ENCODE measurements around the gene ACTN1.

DNA sequence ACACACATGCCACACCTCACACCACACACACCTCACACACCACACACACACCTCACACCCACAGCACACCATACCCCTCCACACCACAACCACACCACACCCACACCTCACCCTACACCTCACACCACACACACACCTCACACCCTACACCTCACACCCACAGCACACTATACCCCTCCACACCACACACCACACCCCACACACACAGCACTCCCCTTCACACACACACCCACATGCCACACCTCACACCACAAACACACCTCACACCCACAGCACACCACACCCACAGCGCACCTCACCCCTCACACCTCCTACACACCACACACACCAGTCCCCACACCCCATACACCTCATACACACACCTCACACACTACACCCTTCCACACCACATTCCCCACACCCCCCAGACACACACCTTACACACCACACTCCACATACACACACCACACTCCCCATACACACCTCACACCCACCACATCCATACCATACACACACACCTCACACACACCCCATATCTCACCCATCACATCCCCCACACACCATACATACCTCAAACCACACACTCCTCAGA lies 80.0 kb downstream of the ACTN1 start:
- TF ChIP-seq, protein P1, sequence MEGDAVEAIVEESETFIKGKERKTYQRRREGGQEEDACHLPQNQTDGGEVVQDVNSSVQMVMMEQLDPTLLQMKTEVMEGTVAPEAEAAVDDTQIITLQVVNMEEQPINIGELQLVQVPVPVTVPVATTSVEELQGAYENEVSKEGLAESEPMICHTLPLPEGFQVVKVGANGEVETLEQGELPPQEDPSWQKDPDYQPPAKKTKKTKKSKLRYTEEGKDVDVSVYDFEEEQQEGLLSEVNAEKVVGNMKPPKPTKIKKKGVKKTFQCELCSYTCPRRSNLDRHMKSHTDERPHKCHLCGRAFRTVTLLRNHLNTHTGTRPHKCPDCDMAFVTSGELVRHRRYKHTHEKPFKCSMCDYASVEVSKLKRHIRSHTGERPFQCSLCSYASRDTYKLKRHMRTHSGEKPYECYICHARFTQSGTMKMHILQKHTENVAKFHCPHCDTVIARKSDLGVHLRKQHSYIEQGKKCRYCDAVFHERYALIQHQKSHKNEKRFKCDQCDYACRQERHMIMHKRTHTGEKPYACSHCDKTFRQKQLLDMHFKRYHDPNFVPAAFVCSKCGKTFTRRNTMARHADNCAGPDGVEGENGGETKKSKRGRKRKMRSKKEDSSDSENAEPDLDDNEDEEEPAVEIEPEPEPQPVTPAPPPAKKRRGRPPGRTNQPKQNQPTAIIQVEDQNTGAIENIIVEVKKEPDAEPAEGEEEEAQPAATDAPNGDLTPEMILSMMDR (IDR thresholded peaks at IDR 0.05) = no peak
- no peak for TF ChIP-seq POLR2A (IDR thresholded peaks at IDR 0.05)
